Natural killer cell (primary cell): Measurements from ENCODE around the gene ORAI2. TPM values are rescaled to one million over a fixed set of nuclear protein-coding genes. Genes with fewer than 3 reads are reported as not detected.
"Not testable (repeated sequence)": the region's sequence is repeated elsewhere in the genome, so short reads cannot be mapped to it uniquely, and the experiment has no call there.

ENCODE experiments used
- ATAC-seq, 3 donors: fragments of 150-1000 bp in 2 of 3; fragments of 200-7000 bp in 1 of 3; cut with Tn5 transposase; 1 replicate in 1 of 3; 2 replicates in 2 of 3; pipeline ENCODE4 v1.10.0; 2021; ENCODE audit warnings: mild to moderate bottlenecking in 2 of 3, moderate library complexity in 2 of 3
- DNase-seq, 2 donors: peaks; one replicate each; pipeline versions ENCODE4 v3.0.0 to v3.0.0-alpha.2; 2013 to 2021; ENCODE audit warnings: mixed read lengths in 1 of 2
- H3K27ac ChIP-seq: one replicate; pipeline ENCODE4 v1.5.1; 2013; ENCODE audit warnings: mild to moderate bottlenecking, low read length
- H3K27me3 ChIP-seq: one replicate; pipeline ENCODE4 v1.6.1; 2013; ENCODE audit warnings: low read length; ENCODE audit not compliant: control insufficient read depth, insufficient read depth
- H3K36me3 ChIP-seq: one replicate; pipeline ENCODE4 v1.6.1; 2013; ENCODE audit warnings: low read length; ENCODE audit not compliant: control insufficient read depth, insufficient read depth
- H3K4me1 ChIP-seq: one replicate; pipeline ENCODE4 v1.6.1; 2013; ENCODE audit warnings: low read length; ENCODE audit not compliant: control insufficient read depth, insufficient read depth
- H3K4me3 ChIP-seq: one replicate; pipeline ENCODE4 v1.5.1; 2013; ENCODE audit warnings: low read length
- H3K9me3 ChIP-seq: one replicate; pipeline ENCODE4 v1.6.1; 2013; ENCODE audit warnings: low read length; ENCODE audit not compliant: control insufficient read depth, insufficient read depth
- H3K27ac Mint-ChIP-seq, 2 donors: one replicate each; pipeline ENCODE4 v1.8.0; 2022; ENCODE audit warnings: mild to moderate bottlenecking in 2 of 2, mixed read lengths in 2 of 2, moderate library complexity in 1 of 2
- H3K27me3 Mint-ChIP-seq, 2 donors: one replicate each; pipeline ENCODE4 v1.8.0; 2022; ENCODE audit warnings: low read depth in 2 of 2, mixed read lengths in 2 of 2
- H3K36me3 Mint-ChIP-seq: one replicate; pipeline ENCODE4 v1.8.0; 2022; ENCODE audit warnings: mixed read lengths
- H3K4me1 Mint-ChIP-seq, 2 donors: one replicate each; pipeline ENCODE4 v1.8.0; 2022; ENCODE audit warnings: mixed read lengths in 2 of 2
- H3K4me3 Mint-ChIP-seq: one replicate; pipeline ENCODE4 v1.8.0; 2022; ENCODE audit warnings: mild to moderate bottlenecking, moderate library complexity, mixed read lengths
- H3K9me3 Mint-ChIP-seq, 2 donors: one replicate each; pipeline ENCODE4 v1.8.0; 2022; ENCODE audit warnings: mixed read lengths in 2 of 2
- WGBS: methylation state at CpG from one replicate; pipeline ENCODE4 v1.1.7; 2013; ENCODE audit warnings: missing lambda C conversion rate; ENCODE audit not compliant: insufficient coverage; 5-methylcytosine and 5-hydroxymethylcytosine counted together
- intact Hi-C: fragments of 100-400 bp; cut with micrococcal nuclease; formaldehyde crosslinking; loops from one replicate; pipeline ENCODE4 v1.14.2; 2022
- total RNA-seq, 4 donors: library from RNA; stranded (reverse); fragments of 120-200 nt in 1 of 4; gene quantifications; one replicate each; pipeline versions ENCODE4 v1.2.3 to v1.2.4, GENCODE V29; 2013 to 2022

Gene ORAI2
- total RNA-seq, 3 donors from 2014 or later (not counting 1 experiment from before 2014, with no cell fraction given): 39.1 to 55.0 (median 41.3) TPM

DNA sequence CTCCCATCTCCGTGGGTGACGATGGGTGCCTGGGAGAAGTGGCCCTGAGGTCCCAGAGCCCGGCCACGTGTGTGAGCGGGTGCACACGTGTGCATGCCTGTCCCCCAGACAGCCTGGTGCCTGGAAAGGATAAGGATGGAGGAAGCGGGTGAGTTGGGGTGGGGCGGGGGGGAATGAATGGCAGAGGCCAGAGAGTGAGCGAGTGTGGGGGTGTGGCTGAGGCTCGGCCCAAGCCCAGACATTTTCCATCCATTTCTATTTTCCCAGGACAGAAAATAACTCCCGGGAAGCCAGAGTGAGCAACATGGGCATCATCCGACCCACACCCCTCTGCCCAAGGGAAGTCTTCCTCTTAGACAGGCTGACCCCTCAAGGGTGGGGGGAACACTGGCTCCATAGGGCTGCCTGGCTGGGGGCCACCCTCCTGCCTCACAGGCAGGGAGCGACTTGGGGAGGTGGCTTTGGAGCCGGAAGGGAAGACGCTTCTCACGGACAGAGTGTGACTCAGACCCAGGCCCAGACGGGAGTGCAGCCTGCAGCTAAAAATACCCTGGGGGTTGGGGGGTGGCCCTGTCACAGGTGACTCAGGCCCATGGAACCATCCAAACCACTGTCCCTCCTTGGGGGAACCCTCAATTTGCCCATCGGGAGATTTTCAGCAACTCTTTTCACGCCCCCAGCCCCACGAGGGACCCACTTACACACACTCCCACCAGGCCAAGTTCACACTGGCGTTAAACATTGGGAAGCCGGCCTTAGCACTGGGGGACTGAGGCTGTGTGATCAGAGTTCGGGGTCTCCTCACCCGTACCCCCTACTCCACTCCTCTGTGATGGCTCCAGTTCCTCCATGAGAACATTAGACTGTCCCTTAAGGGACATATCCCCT is 72.2 kb downstream of the ORAI2 start:
- H3K27ac Mint-ChIP-seq, H3K36me3 ChIP-seq, H3K27me3 ChIP-seq, H3K9me3 ChIP-seq, ATAC-seq, H3K9me3 Mint-ChIP-seq, intact Hi-C loops, H3K27ac ChIP-seq, H3K4me3 ChIP-seq, H3K4me1 ChIP-seq, H3K4me3 Mint-ChIP-seq, H3K4me1 Mint-ChIP-seq, H3K27me3 Mint-ChIP-seq, H3K36me3 Mint-ChIP-seq, DNase-seq: not testable (repeated sequence)
- 90% methylated on average over 2 of the region's 24 CpGs for WGBS

Other genes with a start within 250 kb of the ORAI2 start
- gene SH2B2, start 146.7 kb upstream of the ORAI2 start, total RNA-seq: 1 to 10 TPM; 1.6 to 2.9 (median 2.0) TPM
- not detected for gene SPDYE6, start 77.1 kb upstream of the ORAI2 start, total RNA-seq
- gene PRKRIP1, start 37.2 kb upstream of the ORAI2 start, total RNA-seq: 10 to 100 TPM; 38.2 to 44.2 (median 39.5) TPM
- 1 to 10 TPM; 4.1 to 9.2 (median 9.1) TPM for gene ALKBH4, start 31.3 kb downstream of the ORAI2 start, total RNA-seq
- gene LRWD1, start 31.4 kb downstream of the ORAI2 start, total RNA-seq: 10 to 100 TPM; 20.0 to 24.1 (median 20.4) TPM
- 10 to 100 TPM; 35.3 to 44.5 (median 44.5) TPM for gene POLR2J, start 45.3 kb downstream of the ORAI2 start, total RNA-seq
- gene RASA4B, start 84.2 kb downstream of the ORAI2 start, total RNA-seq: 10 to 100 TPM in 2 of 3 donors, 1 to 10 TPM in 1; 2.4 to 14.3 (median 12.3) TPM
- gene UPK3BL2, start 110.1 kb downstream of the ORAI2 start, total RNA-seq: 100 to 1,000 TPM in 1 of 3 donors, 10 to 100 TPM in 2; 56.5 to 100 (median 68.5) TPM
- gene SPDYE2, start 117.7 kb downstream of the ORAI2 start, total RNA-seq: under 1 TPM in 2 of 3 donors, not detected in 1; 0.25 to 0.61 TPM
- gene POLR2J3, start 139.0 kb downstream of the ORAI2 start, total RNA-seq: 100 to 1,000 TPM; 120 to 150 (median 131) TPM
- 10 to 100 TPM; 27.0 to 35.6 (median 28.5) TPM for gene RASA4, start 183.2 kb downstream of the ORAI2 start, total RNA-seq
- gene UPK3BL1, start 209.2 kb downstream of the ORAI2 start, total RNA-seq: 10 to 100 TPM; 73.3 to 83.5 (median 78.0) TPM
- not detected for gene SPDYE2B, start 216.7 kb downstream of the ORAI2 start, total RNA-seq
- 10 to 100 TPM; 38.9 to 63.8 (median 49.4) TPM for gene POLR2J2, start 238.1 kb downstream of the ORAI2 start, total RNA-seq